ENCODE data around the gene CCL15. TPM values are rescaled to one million over a fixed set of nuclear protein-coding genes. Genes with fewer than 3 reads are reported as not detected.

The CCL15 gene
- total and polyA plus RNA-seq, 2 of the 13 experiments (the other 11 are each of a cell fraction or from before 2014, with no cell fraction given), result 29.2 to 45.9 TPM

- TF ChIP-seq ZHX2 (IDR thresholded peaks at IDR 0.05; ENCODE audit: low read depth) (no peak), ZHX2 (CRISPR knock-in tag; IDR thresholded peaks at IDR 0.05; ENCODE audit: borderline replicate concordance) (no peak), ZNF136 (CRISPR knock-in tag; IDR thresholded peaks at IDR 0.05; ENCODE audit: low read depth) (0 out of 2 replicates have a peak, but pooled peaks have one; percentile 61), ATM (IDR thresholded peaks at IDR 0.05; ENCODE audit: borderline replicate concordance) (no peak), ZBTB46 (CRISPR knock-in tag; IDR thresholded peaks at IDR 0.05; ENCODE audit: borderline replicate concordance) (no peak), KMT2B (CRISPR knock-in tag; IDR thresholded peaks at IDR 0.05) (no peak), SAP130 (CRISPR knock-in tag; IDR thresholded peaks at IDR 0.05; ENCODE audit: low read depth) (no peak; the same call in none of the 2 replicates), ATAD3A (CRISPR knock-in tag; IDR thresholded peaks at IDR 0.05) (no peak), ZNF616 (CRISPR knock-in tag; IDR thresholded peaks at IDR 0.05; ENCODE audit: low read depth) (no peak), ZNF546 (CRISPR knock-in tag; conservative IDR thresholded peaks at IDR 0.05) (no peak), DNMT3B (CRISPR knock-in tag; conservative IDR thresholded peaks at IDR 0.05) (no peak), ZNF7 (CRISPR knock-in tag; IDR thresholded peaks at IDR 0.05) (no peak), ZNF576 (CRISPR knock-in tag; IDR thresholded peaks at IDR 0.05) (no peak), TAF15 (IDR thresholded peaks at IDR 0.05; ENCODE audit: low read depth, low read length, poor library complexity, severe bottlenecking) (no peak), AKNA (CRISPR knock-in tag; IDR thresholded peaks at IDR 0.05; ENCODE audit: borderline replicate concordance) (no peak)
Observed at GRCh38 chr17:35981246-35981645, 20.1 kb downstream of the CCL15 start, which contains the start of gene CCL16 (continued).
